ENCODE measurements around the gene CFAP45. TPM values are rescaled to one million over a fixed set of nuclear protein-coding genes. Genes with fewer than 3 reads are reported as not detected.

Gene CFAP45
- total and polyA plus RNA-seq, 2 of the 8 experiments (the other 6 are each of a cell fraction or from before 2014, with no cell fraction given), result 0.05 TPM; not detected in 1

- Histone ChIP-seq H4K91ac (replicated peaks; ENCODE audit: insufficient read length, low read length) (no peak overlapping the region), H4K8ac (ENCODE audit: extremely low read depth, insufficient read depth, low read length) (no peak overlapping the region), H3K36me3 (ENCODE audit: control insufficient read depth in 2 of 4, insufficient read depth in 4 of 4, low read length in 3 of 4) (no peaks in the 10 kb centered on the region), H3K4me3 (ENCODE audit: extremely low read depth in 1 of 4, insufficient read depth in 2 of 4, low read depth in 3 of 4, low read length in 4 of 4) (no peak overlapping the region), H4K20me1 (replicated peaks in 1 of 2; ENCODE audit: control insufficient read depth in 1 of 2, insufficient read depth in 2 of 2, low read length in 2 of 2) (no peaks in the 10 kb centered on the region), H2BK12ac (ENCODE audit: low read depth, low read length) (no peak overlapping the region), H3K23me2 (ENCODE audit: low read depth, low read length) (peaks cover 3% of the 10 kb centered on the region; the same call in 1 of the 2 replicates), H3K23ac (ENCODE audit: insufficient read length) (no peak overlapping the region), H3K4me2 (ENCODE audit: insufficient read depth in 1 of 2, low read depth in 2 of 2, low read length in 2 of 2) (no peak overlapping the region), H2AFZ (ENCODE audit: low read length) (no peak overlapping the region), H4K5ac (ENCODE audit: insufficient read length, low read depth, low read length) (no peak overlapping the region), H3K14ac (ENCODE audit: insufficient read length) (no peak overlapping the region), H2BK5ac (ENCODE audit: low read depth, low read length) (no peak overlapping the region), H3K27me3 (replicated peaks in 1 of 4; ENCODE audit: control insufficient read depth in 3 of 4, extremely low read depth in 1 of 4, insufficient read depth in 3 of 4, low read length in 3 of 4) (peaks cover 1 to 9% (median 7%) of the 10 kb centered on the region in 4 experiments; a peak in 5 of 7 replicates), H3K18ac (ENCODE audit: extremely low read depth, low read length) (no peak overlapping the region), H3K9ac (replicated peaks in 1 of 4; ENCODE audit: extremely low read depth in 1 of 4, low read depth in 3 of 4, low read length in 3 of 4) (peak overlapping the region in 1 of 4 experiments; percentile 13; a peak in 1 of 7 replicates), H2BK120ac (replicated peaks; ENCODE audit: low read depth, low read length) (no peak overlapping the region), H3K4me1 (replicated peaks in 1 of 4; ENCODE audit: control insufficient read depth in 3 of 4, insufficient read depth in 4 of 4, low read length in 3 of 4) (peaks cover 6 to 12% (median 7%) of the 10 kb centered on the region in 4 experiments), H2BK15ac (ENCODE audit: low read length) (no peak overlapping the region), H3K9me3 (ENCODE audit: insufficient read depth in 2 of 2, low read depth in 1 of 2, low read length in 1 of 2) (no peaks in the 10 kb centered on the region), H3K56ac (replicated peaks; ENCODE audit: insufficient read length, low read depth, low read length) (no peak overlapping the region), H2BK20ac (ENCODE audit: low read length) (no peak overlapping the region), H2AK5ac (ENCODE audit: low read depth, low read length) (no peak overlapping the region), H3K27ac (ENCODE audit: low read depth, low read length) (no peak overlapping the region), H3K79me1 (ENCODE audit: low read depth, low read length) (no peaks in the 10 kb centered on the region), H3K4ac (replicated peaks; ENCODE audit: insufficient read length, low read depth, low read length) (no peak overlapping the region), H3K79me2 (ENCODE audit: control insufficient read depth in 1 of 2, insufficient read depth in 2 of 2, low read length in 2 of 2) (no peaks in the 10 kb centered on the region)
- no peak for FAIRE-seq
- no peak for DNase-seq (ENCODE audit: low read depth in 1 of 2, low spot score in 2 of 2)
- ChIA-PET POLR2A (ENCODE audit: partially characterized antibody) (no interaction called here), CTCF (ENCODE audit: partially characterized antibody) (interaction anchor here (1.2 kb wide), 2 partner anchors 108 to 109 kb away, joined by 3 read pairs; no protein-coding TSS in a partner anchor)
- WGBS, 2 experiments (ENCODE audit: extremely low coverage in 1 of 2, insufficient coverage in 1 of 2, insufficient read length in 1 of 2, insufficient replicate concordance in 2 of 2, low coverage in 1 of 2, low lambda C conversion rate in 2 of 2, missing lambda C conversion rate in 1 of 2), result 81% methylated on average over 3 of the region's 3 CpGs; no CpG with 5 or more reads in 1 of the 2 experiments
- TF ChIP-seq SP2 (IDR thresholded peaks at IDR 0.05; ENCODE audit: low read length), result no peak
- TF ChIP-seq NANOG (IDR thresholded peaks at IDR 0.05; ENCODE audit: insufficient read depth, low read depth, low read length, poor library complexity, severe bottlenecking), result no peak
- no peak for TF ChIP-seq SUZ12 (IDR thresholded peaks at IDR 0.05; ENCODE audit: low read length)
- no peak for TF ChIP-seq KDM4A (IDR thresholded peaks at IDR 0.05; ENCODE audit: low read depth, low read length, severe bottlenecking)
- TF ChIP-seq SP1 (IDR thresholded peaks at IDR 0.05; ENCODE audit: low read depth, low read length), result no peak
- no peak for TF ChIP-seq CEBPB (IDR thresholded peaks at IDR 0.05; ENCODE audit: low read depth, low read length)
- TF ChIP-seq GTF2F1 (IDR thresholded peaks at IDR 0.05; ENCODE audit: borderline replicate concordance, low read depth, low read length), result no peak
- no peak for TF ChIP-seq EP300 (IDR thresholded peaks at IDR 0.05; ENCODE audit: borderline replicate concordance in 1 of 2, low read depth in 2 of 2, low read length in 2 of 2)
- TF ChIP-seq TAF1 (IDR thresholded peaks at IDR 0.05; ENCODE audit: low read depth, low read length), result no peak
- no peak for TF ChIP-seq CTCF (IDR thresholded peaks at IDR 0.05; ENCODE audit: control extremely low read depth in 1 of 3, insufficient read depth in 1 of 3, low read depth in 1 of 3, low read length in 3 of 3)
- no peak for TF ChIP-seq MAX (IDR thresholded peaks at IDR 0.05)
- TF ChIP-seq SP4 (IDR thresholded peaks at IDR 0.05; ENCODE audit: low read length), result no peak
These were observed 1.4 kb downstream of the CFAP45 start for GRCh38 chr1:159898527-159898926.

Measured in H1 (cell line).